Upper lobe of left lung (tissue), 6 donors: ENCODE measurements around the gene NR4A3. TPM values are rescaled to one million over a fixed set of nuclear protein-coding genes. Genes with fewer than 3 reads are reported as not detected.

Source experiments
- ATAC-seq, 2 donors: fragments of 200-7000 bp; cut with Tn5 transposase; one replicate each; pipeline ENCODE4 v1.9.1; 2022; ENCODE audit warnings: mild to moderate bottlenecking in 2 of 2, moderate library complexity in 2 of 2; ENCODE audit not compliant: low FRiP score in 2 of 2
- DNase-seq, 2 donors: peaks; one replicate each; pipeline ENCODE4 v3.0.0-alpha.2; 2019 to 2020
- H3K27ac ChIP-seq, 4 donors: fragments of 200-600 bp; sonication (generic); one replicate each; pipeline ENCODE4 v1.5.1; 2016 to 2019
- H3K27me3 ChIP-seq, 4 donors: fragments of 200-600 bp; sonication (generic); one replicate each; pipeline ENCODE4 v1.5.1; 2017 to 2019
- H3K36me3 ChIP-seq, 4 donors: fragments of 200-600 bp; sonication (generic); one replicate each; pipeline ENCODE4 v1.5.1; 2016 to 2019
- H3K4me1 ChIP-seq, 4 donors: fragments of 200-600 bp; sonication (generic); one replicate each; pipeline ENCODE4 v1.5.1; 2018 to 2019
- H3K4me3 ChIP-seq, 4 donors: fragments of 200-600 bp; sonication (generic); one replicate each; pipeline ENCODE4 v1.5.1; 2017 to 2019; ENCODE audit warnings: mild to moderate bottlenecking in 2 of 4, moderate library complexity in 1 of 4
- H3K9me3 ChIP-seq, 4 donors: fragments of 200-600 bp; sonication (generic); one replicate each; pipeline ENCODE4 v1.5.1; 2018 to 2019
- CTCF ChIP-seq, 6 experiments: fragments of 450-650 bp in 4 of 6; fragments of 200-600 bp in 2 of 6; sonication (generic) in 2 of 6; IDR thresholded peaks; one replicate each; pipeline ENCODE4 v1.5.1; 2016 to 2019; ENCODE audit warnings: antibody characterized with exemption in 6 of 6
- EP300 ChIP-seq, 4 donors: sonication (generic); formaldehyde crosslinking; IDR thresholded peaks; one replicate each; pipeline ENCODE4 v1.5.1; 2017; ENCODE audit warnings: antibody characterized with exemption in 4 of 4, control low read depth in 2 of 4
- POLR2A ChIP-seq, 4 donors: fragments of 450-650 bp; IDR thresholded peaks; one replicate each; pipeline ENCODE4 v1.5.1; 2016 to 2017; ENCODE audit warnings: antibody characterized with exemption in 4 of 4, mild to moderate bottlenecking in 2 of 4
- POLR2AphosphoS5 ChIP-seq, 2 donors: sonication (generic); formaldehyde crosslinking; IDR thresholded peaks; one replicate each; pipeline ENCODE4 v1.5.1; 2017; ENCODE audit warnings: antibody characterized with exemption in 2 of 2
- WGBS, 2 donors: methylation state at CpG; one replicate each; pipeline ENCODE4 v1.1.5; 2017 to 2018; 5-methylcytosine and 5-hydroxymethylcytosine counted together
- total RNA-seq, 6 donors: library from RNA; depleted of rRNA in 4 of 6; stranded (reverse); fragments of >200 nt in 4 of 6; gene quantifications; one replicate each; pipeline versions ENCODE4 v1.1.0 to v1.2.1, GENCODE V29; 2016 to 2021
- donor health status: DM: no; HTN: no; CAD: no; lungs with moderate emphysema.
- donor health status: DM: no; HTN: yes; CAD: no; lungs with severe emphysema.

Gene NR4A3
- total RNA-seq, 6 donors from 2014 or later = 1.0 to 10.8 (median 5.6) TPM

- no peak for ATAC-seq
- TF ChIP-seq EP300 (IDR thresholded peaks at IDR 0.05) (no peak), POLR2AphosphoS5 (IDR thresholded peaks at IDR 0.05) (no peak), CTCF (IDR thresholded peaks at IDR 0.05) (no peak), POLR2A (IDR thresholded peaks at IDR 0.05) (no peak)
- H3K9me3 ChIP-seq = no peaks in the 10 kb centered on the region
- DNase-seq = no peak
- no peak overlapping the region for H3K27ac ChIP-seq
- no peaks in the 10 kb centered on the region for H3K36me3 ChIP-seq
- no peaks in the 10 kb centered on the region for H3K4me1 ChIP-seq
- no peak overlapping the region for H3K4me3 ChIP-seq
- 82 to 83% methylated on average over 6 of the region's 6 CpGs for WGBS, 2 donors
- H3K27me3 ChIP-seq = no peaks in the 10 kb centered on the region
Measured at GRCh38 chr9:99782962-99783718, 38.5 kb upstream of the NR4A3 start.

DNA sequence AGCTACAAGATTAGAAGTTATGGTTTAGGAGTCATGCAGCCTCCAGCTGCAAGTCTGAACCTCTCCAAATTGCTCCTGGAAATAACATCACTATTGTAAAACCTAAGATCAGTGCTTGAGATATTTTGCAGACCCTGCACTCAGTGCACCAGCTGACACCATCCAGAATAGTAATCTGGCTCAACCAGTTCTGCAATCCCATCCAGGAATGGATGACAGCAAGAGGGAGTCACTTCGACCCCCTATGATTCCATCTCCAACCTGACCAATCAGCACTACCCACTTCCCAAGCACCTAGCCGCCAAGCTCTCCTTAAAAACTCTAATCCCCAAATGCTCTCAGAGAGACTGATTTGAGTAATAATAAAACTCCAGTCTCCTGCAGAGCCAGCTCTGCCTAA, 37.9 kb upstream of the NR4A3 start:
- Histone ChIP-seq H3K27me3 (no peaks in the 10 kb centered on the region), H3K4me3 (no peak overlapping the region), H3K36me3 (no peaks in the 10 kb centered on the region), H3K27ac (no peak overlapping the region), H3K4me1 (no peaks in the 10 kb centered on the region), H3K9me3 (no peaks in the 10 kb centered on the region)
- no peak for TF ChIP-seq EP300 (IDR thresholded peaks at IDR 0.05)
- TF ChIP-seq POLR2AphosphoS5 (IDR thresholded peaks at IDR 0.05) = no peak
- TF ChIP-seq CTCF (IDR thresholded peaks at IDR 0.05) = no peak
- TF ChIP-seq POLR2A (IDR thresholded peaks at IDR 0.05) = no peak
- ATAC-seq (no peak), DNase-seq (no peak)
- WGBS, 2 donors = 48 to 58% methylated on average over 2 of the region's 2 CpGs

GRCh38 chr9:99785010-99785590, 36.6 kb upstream of the NR4A3 start:
- Histone ChIP-seq H3K27me3 (no peaks in the 10 kb centered on the region), H3K36me3 (no peaks in the 10 kb centered on the region), H3K9me3 (no peaks in the 10 kb centered on the region), H3K4me3 (no peak overlapping the region), H3K27ac (no peak overlapping the region), H3K4me1 (no peaks in the 10 kb centered on the region)
- TF ChIP-seq POLR2A (IDR thresholded peaks at IDR 0.05) (no peak), EP300 (IDR thresholded peaks at IDR 0.05) (no peak), POLR2AphosphoS5 (IDR thresholded peaks at IDR 0.05) (no peak), CTCF (IDR thresholded peaks at IDR 0.05) (no peak)
- ATAC-seq (no peak), DNase-seq (no peak)
- WGBS, 2 donors = 75 to 78% methylated on average over 1 of the region's 1 CpG

GRCh38 chr9:99787556-99787955, 34.1 kb upstream of the NR4A3 start:
- H3K4me3 ChIP-seq = no peak overlapping the region
- ATAC-seq (no peak), DNase-seq (no peak)
- no peaks in the 10 kb centered on the region for H3K27me3 ChIP-seq
- no peaks in the 10 kb centered on the region for H3K9me3 ChIP-seq
- no peaks in the 10 kb centered on the region for H3K4me1 ChIP-seq
- TF ChIP-seq POLR2AphosphoS5 (IDR thresholded peaks at IDR 0.05) = no peak
- TF ChIP-seq CTCF (IDR thresholded peaks at IDR 0.05) = no peak
- TF ChIP-seq POLR2A (IDR thresholded peaks at IDR 0.05) = no peak
- H3K36me3 ChIP-seq = no peaks in the 10 kb centered on the region
- no peak overlapping the region for H3K27ac ChIP-seq

DNA sequence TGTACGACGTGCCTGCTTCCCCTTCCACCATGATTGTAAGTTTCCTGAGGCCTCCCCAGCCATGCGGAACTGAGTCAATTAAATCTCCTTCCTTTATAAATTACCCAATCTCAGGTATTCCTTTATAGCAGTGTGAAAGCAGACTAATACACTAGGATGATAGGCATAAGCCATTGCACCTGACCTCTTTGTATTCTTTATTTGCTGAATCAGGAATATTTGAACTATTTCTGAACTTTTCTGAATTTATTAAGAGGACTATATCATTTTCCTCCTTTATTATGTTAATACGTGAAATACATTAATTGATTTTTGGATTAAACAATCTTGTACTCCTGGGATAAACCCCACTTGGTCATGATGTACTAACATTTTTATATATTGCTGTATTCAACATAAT, 28.2 kb upstream of the NR4A3 start:
- ATAC-seq (no peak), DNase-seq (no peak)
- Histone ChIP-seq H3K27me3 (no peaks in the 10 kb centered on the region), H3K9me3 (no peaks in the 10 kb centered on the region), H3K27ac (no peak overlapping the region), H3K4me3 (no peak overlapping the region), H3K36me3 (no peaks in the 10 kb centered on the region), H3K4me1 (no peaks in the 10 kb centered on the region)
- TF ChIP-seq CTCF (IDR thresholded peaks at IDR 0.05) = no peak
- no peak for TF ChIP-seq EP300 (IDR thresholded peaks at IDR 0.05)
- no peak for TF ChIP-seq POLR2A (IDR thresholded peaks at IDR 0.05)
- no peak for TF ChIP-seq POLR2AphosphoS5 (IDR thresholded peaks at IDR 0.05)
- 93 to 98% methylated on average over 4 of the region's 4 CpGs for WGBS, 2 donors
